Measurements from ENCODE around the gene CHRNB1.
"Not testable (repeated sequence)": the region's sequence is repeated elsewhere in the genome, so short reads cannot be mapped to it uniquely, and the experiment has no call there.

CHRNB1 gene

GRCh38 chr17:7468804-7469389 lies 24.0 kb downstream of the CHRNB1 start:
- DNase-seq = no peak

GRCh38 chr17:7469843-7470242 lies 25.0 kb downstream of the CHRNB1 start:
- not testable (repeated sequence) for DNase-seq

- DNase-seq = not testable (repeated sequence)
Measured at GRCh38 chr17:7470457-7470973, 25.7 kb downstream of the CHRNB1 start.

- no peak for DNase-seq
Measured at GRCh38 chr17:7471729-7472128, 26.9 kb downstream of the CHRNB1 start.

GRCh38 chr17:7474767-7475166 lies 29.9 kb downstream of the CHRNB1 start:
- DNase-seq = not testable (repeated sequence)

GRCh38 chr17:7475764-7476422 lies 31.0 kb downstream of the CHRNB1 start:
- DNase-seq = no peak

GRCh38 chr17:7476494-7476893 lies 31.6 kb downstream of the CHRNB1 start:
- no peak for DNase-seq

- DNase-seq = no peak
Measured at GRCh38 chr17:7476951-7477350, 32.1 kb downstream of the CHRNB1 start.

- no peak for DNase-seq
Measured at GRCh38 chr17:7477392-7478275, 32.8 kb downstream of the CHRNB1 start.

GRCh38 chr17:7478276-7479212 lies 33.7 kb downstream of the CHRNB1 start:
- DNase-seq = peak; percentile 2

GRCh38 chr17:7479213-7480088 lies 34.6 kb downstream of the CHRNB1 start, which contains the start of gene ZBTB4:
ZBTB4 (minus strand) TSS chr17:7479631; CDS start chr17:7466801, 12,830 bp downstream.
- DNase-seq = no peak

- DNase-seq = no peak
Measured at GRCh38 chr17:7480089-7480384, 35.2 kb downstream of the CHRNB1 start.

- not testable (repeated sequence) for DNase-seq
Measured at GRCh38 chr17:7481275-7481674, 36.4 kb downstream of the CHRNB1 start, which contains the start of gene SLC35G6. SLC35G6 (plus strand) TSS chr17:7481446; CDS start chr17:7481517, 71 bp downstream.

- not testable (repeated sequence) for DNase-seq
Measured at GRCh38 chr17:7481842-7482741, 37.2 kb downstream of the CHRNB1 start.

- DNase-seq = not testable (repeated sequence)
Measured at GRCh38 chr17:7482742-7483088, 37.9 kb downstream of the CHRNB1 start.

- DNase-seq = peak; percentile 87
Measured at GRCh38 chr17:7483255-7484066, 38.6 kb downstream of the CHRNB1 start.

GRCh38 chr17:7484067-7484918 lies 39.4 kb downstream of the CHRNB1 start, which contains the start of gene POLR2A:
POLR2A (plus strand) TSS chr17:7484366.
- DNase-seq = peak; percentile 87

- peak; percentile 8 for DNase-seq
Measured at GRCh38 chr17:7484919-7485377, 40.1 kb downstream of the CHRNB1 start.
